Measurements from ENCODE around the gene NET1. TPM values are rescaled to one million over a fixed set of nuclear protein-coding genes. Genes with fewer than 3 reads are reported as not detected.
A peak's percentile ranks its signal among the peaks of the same experiment; 100 is the strongest.
"Not testable (repeated sequence)": the region's sequence is repeated elsewhere in the genome, so short reads cannot be mapped to it uniquely, and the experiment has no call there.

The NET1 gene
- total RNA-seq, 1 donor from 2014 or later = 22.5 TPM

- H3K27ac Mint-ChIP-seq = no peak overlapping the region
Observed at GRCh38 chr10:5402798-5403197, 9.6 kb upstream of the NET1 start.

GRCh38 chr10:5404208-5405041 is 7.9 kb upstream of the NET1 start, which contains the start of gene TUBAL3:
Gene TUBAL3 (minus strand): TSS chr10:5404828. CDS start chr10:5404792, 36 bp downstream.
- no peaks in the 10 kb centered on the region for H3K36me3 Mint-ChIP-seq (ENCODE audit: low read depth)
- no peaks in the 10 kb centered on the region for H3K9me3 Mint-ChIP-seq
- POLR2A ChIA-PET = no interaction called here
- H3K4me3 Mint-ChIP-seq = no peak within 1 kb of the TSS
- ATAC-seq (ENCODE audit: low read depth) = no peak
- intact Hi-C loops (cut with micrococcal nuclease) = no loop called here
- DNase-seq = no peak
- TF ChIP-seq, protein P1, sequence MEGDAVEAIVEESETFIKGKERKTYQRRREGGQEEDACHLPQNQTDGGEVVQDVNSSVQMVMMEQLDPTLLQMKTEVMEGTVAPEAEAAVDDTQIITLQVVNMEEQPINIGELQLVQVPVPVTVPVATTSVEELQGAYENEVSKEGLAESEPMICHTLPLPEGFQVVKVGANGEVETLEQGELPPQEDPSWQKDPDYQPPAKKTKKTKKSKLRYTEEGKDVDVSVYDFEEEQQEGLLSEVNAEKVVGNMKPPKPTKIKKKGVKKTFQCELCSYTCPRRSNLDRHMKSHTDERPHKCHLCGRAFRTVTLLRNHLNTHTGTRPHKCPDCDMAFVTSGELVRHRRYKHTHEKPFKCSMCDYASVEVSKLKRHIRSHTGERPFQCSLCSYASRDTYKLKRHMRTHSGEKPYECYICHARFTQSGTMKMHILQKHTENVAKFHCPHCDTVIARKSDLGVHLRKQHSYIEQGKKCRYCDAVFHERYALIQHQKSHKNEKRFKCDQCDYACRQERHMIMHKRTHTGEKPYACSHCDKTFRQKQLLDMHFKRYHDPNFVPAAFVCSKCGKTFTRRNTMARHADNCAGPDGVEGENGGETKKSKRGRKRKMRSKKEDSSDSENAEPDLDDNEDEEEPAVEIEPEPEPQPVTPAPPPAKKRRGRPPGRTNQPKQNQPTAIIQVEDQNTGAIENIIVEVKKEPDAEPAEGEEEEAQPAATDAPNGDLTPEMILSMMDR (IDR thresholded peaks at IDR 0.05) = no peak
- no peaks in the 10 kb centered on the region for H3K4me1 Mint-ChIP-seq
- H3K27me3 Mint-ChIP-seq = peaks cover 15% of the 10 kb centered on the region
- CTCF ChIA-PET = no interaction called here
- H3K27ac Mint-ChIP-seq = no peak within 1 kb of the TSS

More at GRCh38 chr10:5402798-5403197, 9.6 kb upstream of the NET1 start:
- H3K27me3 Mint-ChIP-seq = peaks cover 14% of the 10 kb centered on the region
- CTCF ChIA-PET = no interaction called here
- no peaks in the 10 kb centered on the region for H3K9me3 Mint-ChIP-seq
- no peaks in the 10 kb centered on the region for H3K36me3 Mint-ChIP-seq (ENCODE audit: low read depth)
- POLR2A ChIA-PET = no interaction called here
- no peaks in the 10 kb centered on the region for H3K4me1 Mint-ChIP-seq
- no peak overlapping the region for H3K4me3 Mint-ChIP-seq
- DNase-seq (no peak), ATAC-seq (ENCODE audit: low read depth) (no peak)
- TF ChIP-seq, protein P1 (IDR thresholded peaks at IDR 0.05) = no peak
- intact Hi-C loops (cut with micrococcal nuclease) = no loop called here

GRCh38 chr10:5406918-5407317 is 5.4 kb upstream of the NET1 start:
- H3K4me1 Mint-ChIP-seq = no peaks in the 10 kb centered on the region
- no peak overlapping the region for H3K4me3 Mint-ChIP-seq
- no peak for ATAC-seq (ENCODE audit: low read depth)
- DNase-seq = no peak
- ChIA-PET CTCF (no interaction called here), POLR2A (no interaction called here)
- peaks cover 17% of the 10 kb centered on the region for H3K27me3 Mint-ChIP-seq
- TF ChIP-seq, protein P1 (IDR thresholded peaks at IDR 0.05) = no peak
- intact Hi-C loops (cut with micrococcal nuclease) = no loop called here
- no peak overlapping the region for H3K27ac Mint-ChIP-seq
- H3K36me3 Mint-ChIP-seq (ENCODE audit: low read depth) = no peaks in the 10 kb centered on the region
- peaks cover 4% of the 10 kb centered on the region for H3K9me3 Mint-ChIP-seq

GRCh38 chr10:5410787-5411186 is 1.6 kb upstream of the NET1 start:
- DNase-seq; H3K4me3 Mint-ChIP-seq; POLR2A ChIA-PET; ATAC-seq (ENCODE audit: low read depth); H3K9me3 Mint-ChIP-seq; H3K27ac Mint-ChIP-seq; CTCF ChIA-PET; H3K36me3 Mint-ChIP-seq (ENCODE audit: low read depth); intact Hi-C loops (cut with micrococcal nuclease); H3K4me1 Mint-ChIP-seq: not testable (repeated sequence)
- H3K27me3 Mint-ChIP-seq = peaks cover 12% of the 10 kb centered on the region

DNA sequence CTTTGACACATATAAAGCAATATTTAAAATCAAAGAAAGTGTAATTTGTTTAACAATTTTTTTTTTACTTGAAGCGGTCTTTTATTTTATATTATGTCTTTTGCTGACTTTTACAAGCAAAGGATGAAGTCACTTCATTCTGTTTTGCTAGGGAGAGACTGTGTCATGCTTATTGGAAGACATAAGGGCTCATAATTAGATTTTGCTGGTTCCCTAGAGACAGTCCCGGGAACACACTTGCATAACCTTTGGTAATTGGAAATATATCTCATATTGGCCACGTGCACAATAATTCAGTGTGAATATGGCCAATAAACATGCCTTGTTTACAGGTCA is 448 bp upstream of the NET1 start:
- no peak for DNase-seq
- Mint-ChIP-seq H3K36me3 (ENCODE audit: low read depth) (no peaks in the 10 kb centered on the region), H3K27me3 (peaks cover 12% of the 10 kb centered on the region), H3K9me3 (peaks cover 4% of the 10 kb centered on the region), H3K27ac (no peak overlapping the region), H3K4me1 (peaks cover 3% of the 10 kb centered on the region), H3K4me3 (peak overlapping the region; percentile 84)
- intact Hi-C loops (cut with micrococcal nuclease) = loop anchor here (1.0 kb wide), 1 partner anchor 34 kb away; no protein-coding TSS in a partner anchor
- no peak for ATAC-seq (ENCODE audit: low read depth)
- TF ChIP-seq, protein P1 (IDR thresholded peaks at IDR 0.05) = no peak
- POLR2A ChIA-PET = no interaction called here
- CTCF ChIA-PET = no interaction called here

All from activated B cell treated with CpG ODN at 0.5 μM for 24 hours (primary cell).